Epithelial cell of esophagus (primary cell): ENCODE measurements around the gene ARHGAP40.

Source experiments
- DNase-seq: peaks from one replicate; pipeline ENCODE4 v3.0.0; 2010; ENCODE audit warnings: low read depth
- H3K4me3 ChIP-seq: 2 replicates; pipeline ENCODE4 v1.5.1; 2011; ENCODE audit warnings: mild to moderate bottlenecking, low read length, control low read depth
- TF ChIP-seq, protein P1 (sequence below): IDR thresholded peaks from 2 replicates; pipeline ENCODE4 v1.5.1; 2011; ENCODE audit warnings: low read depth, mild to moderate bottlenecking, low read length, control low read depth, inconsistent platforms; ENCODE audit not compliant: insufficient read depth; ENCODE audit errors: missing control alignments

ARHGAP40 gene

DNA sequence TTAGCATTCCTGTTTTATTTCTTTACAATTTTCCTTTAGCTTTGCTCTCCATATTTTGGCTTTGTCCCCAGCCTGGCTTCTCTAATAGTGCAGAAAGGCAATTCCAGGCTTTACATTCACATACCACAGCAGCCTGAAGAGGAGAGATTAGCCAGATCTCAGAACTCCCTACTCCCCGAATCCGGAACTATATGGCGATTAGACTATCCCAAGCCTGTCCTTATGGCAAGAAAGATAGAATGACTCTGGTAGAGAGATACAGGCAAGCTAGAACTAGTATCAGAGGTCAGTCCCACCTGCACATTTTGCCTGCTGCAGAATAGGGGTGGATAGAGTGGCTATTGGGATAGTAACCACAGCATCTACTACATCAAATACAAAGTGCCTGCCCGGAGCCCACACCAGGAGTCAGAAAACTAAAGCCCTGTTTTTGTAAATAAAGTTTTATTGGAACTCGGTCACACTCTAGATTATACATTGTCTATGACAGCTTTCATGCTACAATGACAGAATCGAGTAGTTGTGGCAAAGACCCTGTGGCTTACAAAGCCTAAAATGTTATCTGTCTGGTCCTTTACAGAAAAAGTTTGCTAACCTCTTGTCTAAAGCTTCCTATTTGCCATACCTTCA lies 37.7 kb upstream of the ARHGAP40 start:
- TF ChIP-seq, protein P1, sequence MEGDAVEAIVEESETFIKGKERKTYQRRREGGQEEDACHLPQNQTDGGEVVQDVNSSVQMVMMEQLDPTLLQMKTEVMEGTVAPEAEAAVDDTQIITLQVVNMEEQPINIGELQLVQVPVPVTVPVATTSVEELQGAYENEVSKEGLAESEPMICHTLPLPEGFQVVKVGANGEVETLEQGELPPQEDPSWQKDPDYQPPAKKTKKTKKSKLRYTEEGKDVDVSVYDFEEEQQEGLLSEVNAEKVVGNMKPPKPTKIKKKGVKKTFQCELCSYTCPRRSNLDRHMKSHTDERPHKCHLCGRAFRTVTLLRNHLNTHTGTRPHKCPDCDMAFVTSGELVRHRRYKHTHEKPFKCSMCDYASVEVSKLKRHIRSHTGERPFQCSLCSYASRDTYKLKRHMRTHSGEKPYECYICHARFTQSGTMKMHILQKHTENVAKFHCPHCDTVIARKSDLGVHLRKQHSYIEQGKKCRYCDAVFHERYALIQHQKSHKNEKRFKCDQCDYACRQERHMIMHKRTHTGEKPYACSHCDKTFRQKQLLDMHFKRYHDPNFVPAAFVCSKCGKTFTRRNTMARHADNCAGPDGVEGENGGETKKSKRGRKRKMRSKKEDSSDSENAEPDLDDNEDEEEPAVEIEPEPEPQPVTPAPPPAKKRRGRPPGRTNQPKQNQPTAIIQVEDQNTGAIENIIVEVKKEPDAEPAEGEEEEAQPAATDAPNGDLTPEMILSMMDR = no peak
- H3K4me3 ChIP-seq = no peak overlapping the region
- DNase-seq = no peak

DNA sequence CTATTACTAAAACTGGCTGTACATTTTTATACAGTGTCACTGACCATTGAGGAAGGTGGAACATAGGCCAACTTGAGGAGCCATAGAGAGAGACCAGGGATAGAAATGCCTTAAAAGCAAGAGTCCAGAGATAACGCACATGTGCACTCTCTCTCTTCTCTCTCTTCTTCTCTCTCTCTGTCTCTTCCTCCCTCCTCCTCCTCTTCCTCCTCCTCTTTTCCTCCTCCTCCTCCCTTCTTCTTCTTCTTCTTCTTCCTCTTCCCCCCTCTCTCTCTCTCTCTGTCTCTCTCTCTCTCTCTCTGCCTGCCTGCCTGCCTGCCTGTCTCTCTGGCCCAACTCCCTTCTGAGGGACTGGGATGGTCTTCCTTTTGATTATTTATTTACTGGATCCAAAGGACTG lies 36.9 kb upstream of the ARHGAP40 start:
- H3K4me3 ChIP-seq = no peak overlapping the region
- TF ChIP-seq, protein P1 = no peak
- DNase-seq = no peak

DNA sequence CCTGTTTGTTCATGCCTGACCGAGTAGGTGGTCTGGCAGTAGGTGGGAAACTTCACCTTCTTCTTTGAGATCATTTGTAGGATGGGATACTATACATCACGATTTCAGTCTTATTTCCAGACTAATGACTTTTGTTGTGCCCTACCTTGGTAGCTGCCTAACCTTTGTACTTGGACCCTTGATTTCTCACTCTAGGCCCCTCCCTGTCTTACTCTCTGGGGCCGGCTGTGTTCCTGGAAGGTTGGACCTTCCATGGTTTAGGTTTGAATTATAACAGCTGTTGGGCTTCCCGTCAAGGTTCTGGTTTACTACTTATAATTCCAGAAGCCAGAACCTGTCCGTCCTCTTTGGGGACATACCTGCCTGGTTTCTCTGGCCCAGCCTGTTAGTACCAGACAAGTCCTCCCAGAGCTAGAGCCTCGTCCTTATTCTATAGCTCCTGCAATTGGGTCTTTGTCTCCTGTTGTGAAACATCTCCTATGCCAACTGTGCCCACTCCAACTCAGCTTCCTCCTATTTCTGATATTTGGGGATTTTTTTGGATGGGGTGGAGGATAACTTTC lies 35.5 kb upstream of the ARHGAP40 start:
- TF ChIP-seq, protein P1 = no peak
- no peak overlapping the region for H3K4me3 ChIP-seq
- peak; percentile 29 for DNase-seq

DNA sequence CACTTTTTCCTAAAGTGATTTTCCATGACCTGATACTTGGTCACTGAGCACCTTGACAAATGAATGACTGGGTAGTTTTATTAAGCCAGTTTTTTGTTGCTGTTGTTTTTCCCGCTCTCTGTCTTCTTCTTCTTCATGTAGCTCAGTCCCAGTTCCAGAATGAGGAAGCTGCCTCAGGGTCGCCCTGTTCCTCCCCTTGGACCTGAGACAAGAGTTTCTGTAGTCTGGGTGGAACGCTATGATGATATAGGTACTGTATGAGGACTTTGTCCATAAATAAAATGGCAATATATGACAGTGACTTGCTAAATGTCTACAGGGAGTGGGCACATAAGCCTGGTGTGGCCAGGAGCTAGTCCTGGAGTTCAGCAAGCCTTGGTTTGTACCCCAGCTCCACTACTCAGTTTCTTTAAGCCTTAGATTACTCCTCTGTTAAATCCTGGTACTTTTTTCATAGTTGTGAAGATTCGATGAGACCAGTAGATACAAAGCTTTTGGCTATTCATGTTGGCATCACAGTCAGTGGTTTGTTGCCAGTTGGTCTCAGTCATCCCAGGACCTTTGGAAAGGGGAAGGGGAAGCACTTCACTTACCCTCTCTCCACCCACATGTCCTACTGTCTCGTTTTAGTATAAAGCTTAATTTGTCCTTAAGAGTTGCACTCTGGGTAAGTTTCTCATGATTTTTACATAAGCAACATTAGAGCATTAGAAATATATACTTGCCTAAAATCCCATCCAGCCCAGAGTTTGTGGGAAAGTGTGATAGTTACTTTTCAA lies 31.7 kb upstream of the ARHGAP40 start:
- H3K4me3 ChIP-seq = no peak overlapping the region
- TF ChIP-seq, protein P1 = no peak
- no peak for DNase-seq

DNA sequence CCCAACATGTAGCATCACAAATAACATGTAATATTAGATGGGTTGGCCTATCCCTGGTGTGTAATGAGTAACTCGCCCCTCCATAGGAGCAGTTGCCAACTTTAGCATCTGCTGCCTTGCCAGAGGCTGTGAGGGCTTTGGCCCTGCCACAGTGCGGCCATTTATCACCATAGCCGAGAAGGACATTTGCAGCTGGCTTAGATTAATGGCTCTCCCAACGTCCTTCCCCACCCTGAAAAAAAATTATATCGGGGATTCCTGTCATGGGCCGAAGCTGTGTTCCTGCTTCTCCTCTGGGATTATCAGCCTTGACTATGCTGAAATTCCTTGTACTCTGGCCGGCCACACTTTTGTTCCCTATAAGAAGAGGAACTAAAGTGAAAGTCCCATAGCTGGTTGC lies 28.2 kb upstream of the ARHGAP40 start:
- TF ChIP-seq, protein P1 = no peak
- H3K4me3 ChIP-seq = no peak overlapping the region
- no peak for DNase-seq

DNA sequence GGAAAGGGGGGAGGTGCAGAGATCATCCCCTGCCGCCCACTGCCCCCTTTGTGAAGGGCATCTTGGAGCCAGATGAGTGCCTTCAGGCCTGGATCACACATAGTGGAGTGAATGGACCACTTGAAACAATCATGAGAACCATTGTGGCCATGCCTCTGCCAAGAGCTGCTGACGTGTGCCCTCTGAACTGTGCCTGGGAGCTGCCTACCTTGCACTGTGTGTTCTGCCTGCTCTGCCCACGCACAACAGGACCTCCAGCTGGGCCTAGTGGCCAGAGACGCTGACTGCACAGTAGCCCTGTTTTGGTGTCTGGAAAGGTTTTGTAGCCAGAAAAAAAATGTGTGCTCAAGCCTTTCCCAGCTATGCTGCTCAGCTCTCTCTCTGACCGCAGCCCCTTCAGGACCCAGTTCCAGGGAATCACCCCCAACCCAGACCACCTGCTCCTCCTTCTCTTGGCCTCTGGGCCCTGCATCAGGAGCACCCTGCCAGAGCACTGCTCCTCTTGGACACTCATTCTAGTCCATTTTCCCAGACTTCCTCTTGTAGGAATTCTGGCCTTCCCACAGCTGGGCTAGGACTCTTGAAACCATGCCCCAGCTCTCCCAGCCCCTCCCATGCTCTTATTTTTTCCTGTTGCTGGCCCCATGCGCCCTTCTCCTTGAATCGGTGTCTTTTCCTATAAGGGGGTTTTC lies 22.2 kb upstream of the ARHGAP40 start:
- no peak for DNase-seq
- H3K4me3 ChIP-seq = no peak overlapping the region
- TF ChIP-seq, protein P1 = no peak
